Peyer's patch (tissue), 4 donors: Measurements from ENCODE around the gene GPR108. TPM values are rescaled to one million over a fixed set of nuclear protein-coding genes. Genes with fewer than 3 reads are reported as not detected.

Experiments used
- DNase-seq, 3 donors: peaks; one replicate each; pipeline ENCODE4 v3.0.0-alpha.2; 2017 to 2019
- H3K27ac ChIP-seq, 4 donors: fragments of 200-600 bp; sonication (generic); one replicate each; pipeline ENCODE4 v1.5.1; 2016 to 2019
- H3K27me3 ChIP-seq, 2 donors: fragments of 200-600 bp; sonication (generic); one replicate each; pipeline ENCODE4 v1.5.1; 2019
- H3K36me3 ChIP-seq, 3 donors: fragments of 200-600 bp; sonication (generic); one replicate each; pipeline ENCODE4 v1.5.1; 2016 to 2019
- H3K4me1 ChIP-seq, 4 donors: fragments of 200-600 bp; sonication (generic); one replicate each; pipeline ENCODE4 v1.5.1; 2016 to 2019
- H3K4me3 ChIP-seq, 4 donors: fragments of 200-600 bp; sonication (generic); 1 replicate in 3 of 4; 2 replicates in 1 of 4; pipeline ENCODE4 v1.5.1; 2016 to 2019; ENCODE audit warnings: mild to moderate bottlenecking in 1 of 4
- H3K9me3 ChIP-seq, 4 donors: fragments of 200-600 bp; sonication (generic); one replicate each; pipeline ENCODE4 v1.5.1; 2016 to 2019; ENCODE audit warnings: mild to moderate bottlenecking in 1 of 4
- POLR2A ChIP-seq, 2 donors: fragments of 450-650 bp; IDR thresholded peaks; one replicate each; pipeline ENCODE4 v1.5.1; 2017; ENCODE audit warnings: antibody characterized with exemption in 2 of 2, mild to moderate bottlenecking in 2 of 2, moderate library complexity in 2 of 2
- total RNA-seq, 4 donors: library from RNA; depleted of rRNA; stranded (reverse); fragments of >200 nt; gene quantifications; one replicate each; pipeline ENCODE4 v1.1.0, GENCODE V29; 2016
- TF ChIP-seq, protein P1 (sequence below), 6 experiments: fragments of 450-650 bp in 4 of 6; fragments of 200-600 bp in 2 of 6; sonication (generic) in 1 of 6; IDR thresholded peaks; one replicate each; pipeline ENCODE4 v1.5.1; 2017 to 2019; ENCODE audit warnings: antibody characterized with exemption in 6 of 6, mild to moderate bottlenecking in 3 of 6, moderate library complexity in 1 of 6

GPR108 gene
- total RNA-seq, 4 donors from 2014 or later: 54.5 to 133 (median 92.2) TPM

DNA sequence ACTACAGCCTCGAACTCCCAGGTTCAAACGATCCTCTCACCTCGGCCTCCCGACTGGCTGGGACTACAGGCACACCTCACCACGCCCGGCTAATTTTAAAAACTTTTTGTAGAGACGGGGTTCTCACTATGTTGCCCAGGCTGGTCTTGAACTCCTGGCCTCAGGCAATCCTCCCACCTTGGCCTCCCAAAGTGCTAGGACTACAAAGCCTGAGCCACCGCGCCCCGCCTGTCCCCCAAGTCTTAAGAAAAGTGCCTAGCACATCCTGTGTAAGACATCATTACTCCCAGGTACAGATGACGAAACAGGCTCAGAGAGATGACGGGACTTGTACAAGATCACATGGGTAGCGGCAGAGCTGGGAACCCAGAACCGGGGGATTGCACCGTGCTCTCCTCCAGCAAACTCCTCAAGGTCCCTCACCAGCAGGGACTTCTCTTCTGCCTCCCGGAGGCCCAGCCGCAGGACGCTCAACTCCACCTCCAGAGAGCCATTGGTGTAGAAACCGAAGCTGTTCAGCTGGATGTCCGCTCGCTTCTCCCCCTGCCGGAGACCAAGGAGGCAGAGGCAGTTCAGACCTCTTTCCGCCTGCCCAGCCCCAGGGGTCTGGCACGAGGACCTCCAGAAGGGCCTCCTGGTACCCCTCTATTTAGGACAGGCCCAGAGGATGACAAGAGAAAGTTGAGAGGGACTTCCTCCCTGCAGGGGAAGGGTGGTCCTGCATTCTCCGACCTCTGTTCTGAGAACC is 1.0 kb downstream of the GPR108 start:
- Histone ChIP-seq H3K4me3 (peak overlapping the region; percentile 67 to 93 (median 86)), H3K27me3 (no peaks in the 10 kb centered on the region), H3K4me1 (peaks cover 0 to 34% (median 24%) of the 10 kb centered on the region in 4 donors), H3K36me3 (peaks cover 0 to 28% (median 0%) of the 10 kb centered on the region in 3 donors), H3K9me3 (no peaks in the 10 kb centered on the region), H3K27ac (peak overlapping the region; percentile 93 to 97 (median 96))
- TF ChIP-seq, protein P1, sequence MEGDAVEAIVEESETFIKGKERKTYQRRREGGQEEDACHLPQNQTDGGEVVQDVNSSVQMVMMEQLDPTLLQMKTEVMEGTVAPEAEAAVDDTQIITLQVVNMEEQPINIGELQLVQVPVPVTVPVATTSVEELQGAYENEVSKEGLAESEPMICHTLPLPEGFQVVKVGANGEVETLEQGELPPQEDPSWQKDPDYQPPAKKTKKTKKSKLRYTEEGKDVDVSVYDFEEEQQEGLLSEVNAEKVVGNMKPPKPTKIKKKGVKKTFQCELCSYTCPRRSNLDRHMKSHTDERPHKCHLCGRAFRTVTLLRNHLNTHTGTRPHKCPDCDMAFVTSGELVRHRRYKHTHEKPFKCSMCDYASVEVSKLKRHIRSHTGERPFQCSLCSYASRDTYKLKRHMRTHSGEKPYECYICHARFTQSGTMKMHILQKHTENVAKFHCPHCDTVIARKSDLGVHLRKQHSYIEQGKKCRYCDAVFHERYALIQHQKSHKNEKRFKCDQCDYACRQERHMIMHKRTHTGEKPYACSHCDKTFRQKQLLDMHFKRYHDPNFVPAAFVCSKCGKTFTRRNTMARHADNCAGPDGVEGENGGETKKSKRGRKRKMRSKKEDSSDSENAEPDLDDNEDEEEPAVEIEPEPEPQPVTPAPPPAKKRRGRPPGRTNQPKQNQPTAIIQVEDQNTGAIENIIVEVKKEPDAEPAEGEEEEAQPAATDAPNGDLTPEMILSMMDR (IDR thresholded peaks at IDR 0.05): peak; percentile 54 to 78 (median 62)
- TF ChIP-seq POLR2A (IDR thresholded peaks at IDR 0.05): peak in 1 of 2 donors; percentile 48
- peak; percentile 70 to 91 (median 83) for DNase-seq

DNA sequence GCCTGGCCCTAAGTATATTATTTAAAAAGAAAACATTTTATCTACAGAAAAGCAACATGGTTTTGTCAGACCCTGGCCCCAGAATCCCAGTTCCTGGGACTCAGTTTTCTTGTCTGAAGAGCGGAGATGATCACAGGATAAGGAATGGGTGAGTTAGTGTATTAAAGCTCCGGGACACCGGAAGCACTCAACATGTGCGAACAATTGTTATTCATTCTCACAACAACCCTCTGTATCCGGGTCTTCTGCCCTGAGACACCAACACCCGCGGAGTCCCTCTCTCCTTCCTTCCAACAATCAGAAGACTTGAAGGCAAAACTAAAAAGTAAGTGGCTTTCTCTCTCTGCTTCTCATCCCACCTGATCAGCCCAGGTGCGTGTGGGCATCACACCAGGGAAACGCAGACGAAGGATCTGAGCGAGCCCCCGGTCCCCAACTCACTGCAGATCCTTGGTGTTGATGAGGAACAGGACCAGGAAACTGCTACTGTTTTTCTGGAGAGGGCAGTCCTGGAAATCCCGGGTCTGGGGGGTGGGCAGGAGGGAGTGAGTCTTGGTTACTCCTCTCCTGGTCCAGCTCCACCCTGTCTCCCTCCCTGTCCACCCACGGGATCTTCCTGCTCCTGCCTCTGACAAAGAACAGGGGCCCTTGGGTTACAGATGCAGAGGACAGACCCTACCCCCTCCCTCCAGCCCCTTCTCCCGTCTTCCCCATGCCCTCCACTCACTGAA is 2.0 kb downstream of the GPR108 start:
- TF ChIP-seq POLR2A (IDR thresholded peaks at IDR 0.05): no peak
- TF ChIP-seq, protein P1 (IDR thresholded peaks at IDR 0.05): no peak
- peak overlapping the region in 3 of 4 donors; percentile 93 to 97 (median 96) for H3K27ac ChIP-seq
- peaks cover 0 to 32% (median 21%) of the 10 kb centered on the region in 4 donors for H3K4me1 ChIP-seq
- no peaks in the 10 kb centered on the region for H3K9me3 ChIP-seq
- H3K4me3 ChIP-seq: no peak overlapping the region
- H3K36me3 ChIP-seq: peaks cover 0 to 33% (median 0%) of the 10 kb centered on the region in 3 donors
- DNase-seq: no peak
- H3K27me3 ChIP-seq: no peaks in the 10 kb centered on the region

DNA sequence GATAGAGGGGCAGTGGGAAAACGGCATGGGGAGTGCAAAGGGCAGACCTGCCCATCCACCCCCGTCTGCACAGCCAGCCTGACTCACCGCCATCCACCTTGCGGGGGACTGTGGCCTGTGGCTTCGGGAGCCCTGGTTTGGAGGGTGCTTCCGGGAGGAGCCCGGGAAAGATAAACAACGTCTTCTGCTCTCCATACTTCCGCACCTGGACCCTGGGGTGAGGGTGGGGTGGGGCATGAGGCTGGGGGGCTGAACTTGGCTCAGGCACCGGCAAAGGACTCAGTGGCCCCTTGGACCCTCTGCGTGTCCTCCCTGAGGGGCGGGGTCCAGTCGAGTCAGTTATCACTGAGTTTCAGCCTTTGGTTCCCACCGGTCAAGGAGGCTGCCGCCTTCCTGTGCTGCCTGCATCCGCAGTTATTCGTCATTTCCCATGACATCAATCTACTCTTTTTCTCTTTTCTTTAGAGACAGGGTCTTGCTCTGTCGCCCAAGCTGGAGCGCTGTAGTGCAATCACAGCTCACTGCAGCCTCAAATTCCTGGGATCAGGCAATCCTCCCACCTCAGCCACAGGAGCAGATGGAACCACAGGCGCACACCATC is 3.2 kb downstream of the GPR108 start:
- Histone ChIP-seq H3K36me3 (peaks cover 0 to 33% (median 0%) of the 10 kb centered on the region in 3 donors), H3K27ac (no peak overlapping the region)
- no peak for DNase-seq

DNA sequence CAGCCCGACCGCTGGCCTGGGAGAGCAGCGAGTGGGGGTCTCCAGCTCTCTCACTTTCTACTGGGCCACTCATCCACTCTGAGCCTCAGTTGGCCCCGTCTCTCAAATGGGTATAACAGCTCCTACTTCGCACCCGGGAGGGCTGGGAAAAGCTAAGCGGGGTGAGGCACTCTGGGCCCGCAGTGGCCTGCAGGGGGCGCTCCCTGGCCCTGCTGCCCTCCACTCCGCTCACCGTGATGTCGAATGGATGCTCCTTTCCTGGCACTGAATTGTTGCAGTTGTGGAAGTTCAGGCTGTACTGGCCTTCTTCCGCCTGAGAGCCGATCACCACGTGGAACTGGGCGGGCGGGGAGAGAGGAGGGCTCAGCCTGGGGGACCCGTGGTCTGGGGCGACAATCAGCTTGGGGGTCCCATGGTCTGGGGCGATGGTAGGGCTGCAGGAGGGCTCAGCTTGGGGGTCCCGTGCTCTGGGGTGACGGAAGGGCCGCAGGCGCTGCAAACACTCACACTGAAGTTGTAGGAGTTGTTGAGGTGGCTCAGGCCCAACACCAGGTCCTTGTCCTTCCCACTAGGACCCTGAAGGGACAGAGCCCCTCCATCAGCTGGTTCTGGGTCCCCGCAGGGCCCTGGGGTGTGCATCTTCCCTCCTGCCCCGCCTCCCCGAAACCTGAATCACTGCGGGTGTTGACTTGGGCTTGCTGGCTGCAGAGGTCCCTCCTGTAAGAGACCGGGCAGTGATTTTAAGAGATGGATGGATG is 3.9 kb downstream of the GPR108 start:
- Histone ChIP-seq H3K27ac (no peak overlapping the region), H3K4me1 (peaks cover 0 to 28% (median 14%) of the 10 kb centered on the region in 4 donors), H3K9me3 (no peaks in the 10 kb centered on the region), H3K4me3 (no peak overlapping the region), H3K27me3 (no peaks in the 10 kb centered on the region), H3K36me3 (peaks cover 0 to 33% (median 0%) of the 10 kb centered on the region in 3 donors)
- DNase-seq: no peak
- TF ChIP-seq, protein P1 (IDR thresholded peaks at IDR 0.05): peak in 3 of 6 experiments; percentile 7 to 11 (median 7)
- TF ChIP-seq POLR2A (IDR thresholded peaks at IDR 0.05): no peak

More for the DNA sequence above, 3.2 kb downstream of the GPR108 start:
- Histone ChIP-seq H3K27me3 (no peaks in the 10 kb centered on the region), H3K4me3 (no peak overlapping the region), H3K9me3 (no peaks in the 10 kb centered on the region), H3K4me1 (peaks cover 0 to 35% (median 19%) of the 10 kb centered on the region in 4 donors)
- TF ChIP-seq, protein P1 (IDR thresholded peaks at IDR 0.05): no peak
- no peak for TF ChIP-seq POLR2A (IDR thresholded peaks at IDR 0.05)

DNA sequence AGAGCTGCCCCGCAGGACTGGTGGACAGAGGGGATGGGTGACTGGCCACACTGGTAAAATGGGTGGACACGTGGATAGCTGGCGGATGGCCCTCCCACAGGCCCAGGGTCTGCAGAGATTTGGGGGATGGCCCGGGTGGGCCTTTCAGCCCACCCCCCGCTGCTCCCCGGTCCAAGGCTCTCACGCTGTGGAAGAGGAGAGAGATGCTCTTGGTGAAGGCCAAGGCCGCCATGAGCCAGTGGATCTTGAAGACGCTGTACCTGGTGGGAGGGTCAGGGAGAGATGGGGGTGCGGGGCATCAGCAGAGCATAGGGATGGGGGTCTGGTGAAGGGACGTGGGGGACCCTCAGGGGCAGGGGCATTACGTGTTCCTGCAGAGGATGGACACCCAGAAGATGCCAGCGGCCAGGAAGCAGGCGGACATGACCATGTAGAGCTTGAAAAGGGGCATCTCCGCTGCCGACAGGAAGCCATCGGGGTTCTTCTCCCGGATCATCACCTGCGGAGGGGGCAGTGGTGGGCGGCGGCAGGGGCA is 4.5 kb downstream of the GPR108 start:
- DNase-seq: no peak
- Histone ChIP-seq H3K27me3 (no peaks in the 10 kb centered on the region), H3K27ac (no peak overlapping the region), H3K36me3 (peaks cover 0 to 33% (median 0%) of the 10 kb centered on the region in 3 donors), H3K4me1 (peaks cover 0 to 21% (median 14%) of the 10 kb centered on the region in 4 donors), H3K4me3 (no peak overlapping the region), H3K9me3 (no peaks in the 10 kb centered on the region)
- TF ChIP-seq, protein P1 (IDR thresholded peaks at IDR 0.05): no peak
- TF ChIP-seq POLR2A (IDR thresholded peaks at IDR 0.05): no peak
